GM23338 (cell line): ENCODE measurements around the gene RAB3GAP1.

Source experiments
- CREB1 ChIP-seq: fragments of 250-450 bp; sonication (Bioruptor Pico); IDR thresholded peaks from 2 replicates; pipeline ENCODE4 v1.5.0; 2020; ENCODE audit warnings: low read depth, mild to moderate bottlenecking, moderate library complexity
- EZH2 ChIP-seq: fragments of 200-600 bp; sonication (generic); IDR thresholded peaks from one replicate; pipeline ENCODE4 v1.8.0; 2017; ENCODE audit warnings: antibody characterized with exemption, mild to moderate bottlenecking, low read depth; ENCODE audit not compliant: unreplicated experiment
- EZH2phosphoT487 ChIP-seq: fragments of 200-600 bp; sonication (generic); IDR thresholded peaks from one replicate; pipeline ENCODE4 v1.8.1; 2018; ENCODE audit warnings: antibody characterized with exemption; ENCODE audit not compliant: unreplicated experiment
- JUNB ChIP-seq: IDR thresholded peaks from one replicate; pipeline ENCODE4 v1.6.1; 2016; ENCODE audit warnings: antibody characterized with exemption; ENCODE audit not compliant: unreplicated experiment
- POLR2AphosphoS5 ChIP-seq: IDR thresholded peaks from 2 replicates; pipeline ENCODE4 v1.6.1; 2016; ENCODE audit warnings: antibody characterized with exemption, low read depth
- ZNF331 ChIP-seq: fragments of 250-450 bp; sonication (Bioruptor Pico); IDR thresholded peaks from 2 replicates; pipeline ENCODE4 v1.5.0; 2020; ENCODE audit warnings: low read depth, mild to moderate bottlenecking, moderate library complexity
- TF ChIP-seq, protein P1 (sequence below), 2 experiments: fragments of 200-600 bp in 1 of 2; sonication (generic) in 1 of 2; conservative IDR thresholded peaks; 2 replicates each; pipeline versions ENCODE4 v1.5.1 to v1.6.1; 2016 to 2017; ENCODE audit warnings: antibody characterized with exemption in 2 of 2, low read depth in 2 of 2, mild to moderate bottlenecking in 2 of 2, moderate library complexity in 1 of 2
- TF ChIP-seq, protein P2 (sequence below): IDR thresholded peaks from one replicate; pipeline ENCODE4 v1.6.1; 2018; ENCODE audit warnings: antibody characterized with exemption; ENCODE audit not compliant: unreplicated experiment
- TF ChIP-seq, protein P3 (sequence below): fragments of 250-450 bp; sonication (Bioruptor Pico); IDR thresholded peaks from 2 replicates; pipeline ENCODE4 v1.5.0; 2020; ENCODE audit warnings: mild to moderate bottlenecking, moderate library complexity

DNA sequence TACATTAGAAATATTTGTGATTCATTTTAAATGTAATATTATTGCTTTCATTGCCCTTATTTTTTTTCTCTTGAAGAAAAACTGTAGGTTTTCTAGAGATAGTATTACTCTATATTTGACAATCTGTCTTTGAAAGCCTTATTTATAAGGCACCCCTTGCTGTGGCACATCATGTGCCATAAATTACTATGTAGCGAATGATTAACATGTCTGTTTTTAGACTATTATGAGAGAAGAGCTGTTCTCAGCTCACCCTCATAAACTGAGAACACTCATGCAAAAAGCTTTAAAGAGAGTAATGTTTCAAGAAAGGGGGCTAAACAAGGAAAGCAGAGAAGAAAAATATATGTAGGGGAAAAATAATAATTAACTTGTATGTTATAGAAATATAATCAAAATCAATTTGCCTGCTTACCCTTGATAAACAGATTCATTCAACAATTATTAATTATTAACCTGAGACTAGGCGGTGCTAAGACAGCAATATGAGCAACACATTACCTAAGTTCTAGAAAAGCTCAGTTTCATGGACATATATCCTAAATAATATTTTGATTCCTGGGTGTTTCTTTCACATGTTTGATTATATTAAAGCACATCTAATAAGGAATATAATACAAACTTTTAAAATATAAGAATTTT is 69.0 kb downstream of the RAB3GAP1 start:
- TF ChIP-seq, protein P1, sequence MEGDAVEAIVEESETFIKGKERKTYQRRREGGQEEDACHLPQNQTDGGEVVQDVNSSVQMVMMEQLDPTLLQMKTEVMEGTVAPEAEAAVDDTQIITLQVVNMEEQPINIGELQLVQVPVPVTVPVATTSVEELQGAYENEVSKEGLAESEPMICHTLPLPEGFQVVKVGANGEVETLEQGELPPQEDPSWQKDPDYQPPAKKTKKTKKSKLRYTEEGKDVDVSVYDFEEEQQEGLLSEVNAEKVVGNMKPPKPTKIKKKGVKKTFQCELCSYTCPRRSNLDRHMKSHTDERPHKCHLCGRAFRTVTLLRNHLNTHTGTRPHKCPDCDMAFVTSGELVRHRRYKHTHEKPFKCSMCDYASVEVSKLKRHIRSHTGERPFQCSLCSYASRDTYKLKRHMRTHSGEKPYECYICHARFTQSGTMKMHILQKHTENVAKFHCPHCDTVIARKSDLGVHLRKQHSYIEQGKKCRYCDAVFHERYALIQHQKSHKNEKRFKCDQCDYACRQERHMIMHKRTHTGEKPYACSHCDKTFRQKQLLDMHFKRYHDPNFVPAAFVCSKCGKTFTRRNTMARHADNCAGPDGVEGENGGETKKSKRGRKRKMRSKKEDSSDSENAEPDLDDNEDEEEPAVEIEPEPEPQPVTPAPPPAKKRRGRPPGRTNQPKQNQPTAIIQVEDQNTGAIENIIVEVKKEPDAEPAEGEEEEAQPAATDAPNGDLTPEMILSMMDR (conservative IDR thresholded peaks at IDR 0.05; ENCODE audit: low read depth in 2 of 2) = no peak
- TF ChIP-seq EZH2 (no peak), CREB1 (no peak), JUNB (no peak), POLR2AphosphoS5 (no peak), EZH2phosphoT487 (no peak), ZNF331 (CRISPR knock-in tag) (no peak)
- TF ChIP-seq, protein P2, sequence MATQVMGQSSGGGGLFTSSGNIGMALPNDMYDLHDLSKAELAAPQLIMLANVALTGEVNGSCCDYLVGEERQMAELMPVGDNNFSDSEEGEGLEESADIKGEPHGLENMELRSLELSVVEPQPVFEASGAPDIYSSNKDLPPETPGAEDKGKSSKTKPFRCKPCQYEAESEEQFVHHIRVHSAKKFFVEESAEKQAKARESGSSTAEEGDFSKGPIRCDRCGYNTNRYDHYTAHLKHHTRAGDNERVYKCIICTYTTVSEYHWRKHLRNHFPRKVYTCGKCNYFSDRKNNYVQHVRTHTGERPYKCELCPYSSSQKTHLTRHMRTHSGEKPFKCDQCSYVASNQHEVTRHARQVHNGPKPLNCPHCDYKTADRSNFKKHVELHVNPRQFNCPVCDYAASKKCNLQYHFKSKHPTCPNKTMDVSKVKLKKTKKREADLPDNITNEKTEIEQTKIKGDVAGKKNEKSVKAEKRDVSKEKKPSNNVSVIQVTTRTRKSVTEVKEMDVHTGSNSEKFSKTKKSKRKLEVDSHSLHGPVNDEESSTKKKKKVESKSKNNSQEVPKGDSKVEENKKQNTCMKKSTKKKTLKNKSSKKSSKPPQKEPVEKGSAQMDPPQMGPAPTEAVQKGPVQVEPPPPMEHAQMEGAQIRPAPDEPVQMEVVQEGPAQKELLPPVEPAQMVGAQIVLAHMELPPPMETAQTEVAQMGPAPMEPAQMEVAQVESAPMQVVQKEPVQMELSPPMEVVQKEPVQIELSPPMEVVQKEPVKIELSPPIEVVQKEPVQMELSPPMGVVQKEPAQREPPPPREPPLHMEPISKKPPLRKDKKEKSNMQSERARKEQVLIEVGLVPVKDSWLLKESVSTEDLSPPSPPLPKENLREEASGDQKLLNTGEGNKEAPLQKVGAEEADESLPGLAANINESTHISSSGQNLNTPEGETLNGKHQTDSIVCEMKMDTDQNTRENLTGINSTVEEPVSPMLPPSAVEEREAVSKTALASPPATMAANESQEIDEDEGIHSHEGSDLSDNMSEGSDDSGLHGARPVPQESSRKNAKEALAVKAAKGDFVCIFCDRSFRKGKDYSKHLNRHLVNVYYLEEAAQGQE = no peak
- TF ChIP-seq, protein P3, sequence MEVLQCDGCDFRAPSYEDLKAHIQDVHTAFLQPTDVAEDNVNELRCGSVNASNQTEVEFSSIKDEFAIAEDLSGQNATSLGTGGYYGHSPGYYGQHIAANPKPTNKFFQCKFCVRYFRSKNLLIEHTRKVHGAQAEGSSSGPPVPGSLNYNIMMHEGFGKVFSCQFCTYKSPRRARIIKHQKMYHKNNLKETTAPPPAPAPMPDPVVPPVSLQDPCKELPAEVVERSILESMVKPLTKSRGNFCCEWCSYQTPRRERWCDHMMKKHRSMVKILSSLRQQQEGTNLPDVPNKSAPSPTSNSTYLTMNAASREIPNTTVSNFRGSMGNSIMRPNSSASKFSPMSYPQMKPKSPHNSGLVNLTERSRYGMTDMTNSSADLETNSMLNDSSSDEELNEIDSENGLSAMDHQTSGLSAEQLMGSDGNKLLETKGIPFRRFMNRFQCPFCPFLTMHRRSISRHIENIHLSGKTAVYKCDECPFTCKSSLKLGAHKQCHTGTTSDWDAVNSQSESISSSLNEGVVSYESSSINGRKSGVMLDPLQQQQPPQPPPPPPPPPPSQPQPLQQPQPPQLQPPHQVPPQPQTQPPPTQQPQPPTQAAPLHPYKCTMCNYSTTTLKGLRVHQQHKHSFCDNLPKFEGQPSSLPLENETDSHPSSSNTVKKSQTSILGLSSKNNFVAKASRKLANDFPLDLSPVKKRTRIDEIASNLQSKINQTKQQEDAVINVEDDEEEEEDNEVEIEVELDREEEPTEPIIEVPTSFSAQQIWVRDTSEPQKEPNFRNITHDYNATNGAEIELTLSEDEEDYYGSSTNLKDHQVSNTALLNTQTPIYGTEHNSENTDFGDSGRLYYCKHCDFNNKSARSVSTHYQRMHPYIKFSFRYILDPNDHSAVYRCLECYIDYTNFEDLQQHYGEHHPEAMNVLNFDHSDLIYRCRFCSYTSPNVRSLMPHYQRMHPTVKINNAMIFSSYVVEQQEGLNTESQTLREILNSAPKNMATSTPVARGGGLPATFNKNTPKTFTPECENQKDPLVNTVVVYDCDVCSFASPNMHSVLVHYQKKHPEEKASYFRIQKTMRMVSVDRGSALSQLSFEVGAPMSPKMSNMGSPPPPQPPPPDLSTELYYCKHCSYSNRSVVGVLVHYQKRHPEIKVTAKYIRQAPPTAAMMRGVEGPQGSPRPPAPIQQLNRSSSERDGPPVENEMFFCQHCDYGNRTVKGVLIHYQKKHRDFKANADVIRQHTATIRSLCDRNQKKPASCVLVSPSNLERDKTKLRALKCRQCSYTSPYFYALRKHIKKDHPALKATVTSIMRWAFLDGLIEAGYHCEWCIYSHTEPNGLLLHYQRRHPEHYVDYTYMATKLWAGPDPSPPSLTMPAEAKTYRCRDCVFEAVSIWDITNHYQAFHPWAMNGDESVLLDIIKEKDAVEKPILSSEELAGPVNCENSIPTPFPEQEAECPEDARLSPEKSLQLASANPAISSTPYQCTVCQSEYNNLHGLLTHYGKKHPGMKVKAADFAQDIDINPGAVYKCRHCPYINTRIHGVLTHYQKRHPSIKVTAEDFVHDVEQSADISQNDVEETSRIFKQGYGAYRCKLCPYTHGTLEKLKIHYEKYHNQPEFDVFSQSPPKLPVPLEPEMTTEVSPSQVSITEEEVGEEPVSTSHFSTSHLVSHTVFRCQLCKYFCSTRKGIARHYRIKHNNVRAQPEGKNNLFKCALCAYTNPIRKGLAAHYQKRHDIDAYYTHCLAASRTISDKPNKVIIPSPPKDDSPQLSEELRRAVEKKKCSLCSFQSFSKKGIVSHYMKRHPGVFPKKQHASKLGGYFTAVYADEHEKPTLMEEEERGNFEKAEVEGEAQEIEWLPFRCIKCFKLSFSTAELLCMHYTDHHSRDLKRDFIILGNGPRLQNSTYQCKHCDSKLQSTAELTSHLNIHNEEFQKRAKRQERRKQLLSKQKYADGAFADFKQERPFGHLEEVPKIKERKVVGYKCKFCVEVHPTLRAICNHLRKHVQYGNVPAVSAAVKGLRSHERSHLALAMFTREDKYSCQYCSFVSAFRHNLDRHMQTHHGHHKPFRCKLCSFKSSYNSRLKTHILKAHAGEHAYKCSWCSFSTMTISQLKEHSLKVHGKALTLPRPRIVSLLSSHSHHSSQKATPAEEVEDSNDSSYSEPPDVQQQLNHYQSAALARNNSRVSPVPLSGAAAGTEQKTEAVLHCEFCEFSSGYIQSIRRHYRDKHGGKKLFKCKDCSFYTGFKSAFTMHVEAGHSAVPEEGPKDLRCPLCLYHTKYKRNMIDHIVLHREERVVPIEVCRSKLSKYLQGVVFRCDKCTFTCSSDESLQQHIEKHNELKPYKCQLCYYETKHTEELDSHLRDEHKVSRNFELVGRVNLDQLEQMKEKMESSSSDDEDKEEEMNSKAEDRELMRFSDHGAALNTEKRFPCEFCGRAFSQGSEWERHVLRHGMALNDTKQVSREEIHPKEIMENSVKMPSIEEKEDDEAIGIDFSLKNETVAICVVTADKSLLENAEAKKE (CRISPR knock-in tag) = no peak
